ENCODE results near the gene CLDN17.

Gene CLDN17, protein sequence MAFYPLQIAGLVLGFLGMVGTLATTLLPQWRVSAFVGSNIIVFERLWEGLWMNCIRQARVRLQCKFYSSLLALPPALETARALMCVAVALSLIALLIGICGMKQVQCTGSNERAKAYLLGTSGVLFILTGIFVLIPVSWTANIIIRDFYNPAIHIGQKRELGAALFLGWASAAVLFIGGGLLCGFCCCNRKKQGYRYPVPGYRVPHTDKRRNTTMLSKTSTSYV

DNA sequence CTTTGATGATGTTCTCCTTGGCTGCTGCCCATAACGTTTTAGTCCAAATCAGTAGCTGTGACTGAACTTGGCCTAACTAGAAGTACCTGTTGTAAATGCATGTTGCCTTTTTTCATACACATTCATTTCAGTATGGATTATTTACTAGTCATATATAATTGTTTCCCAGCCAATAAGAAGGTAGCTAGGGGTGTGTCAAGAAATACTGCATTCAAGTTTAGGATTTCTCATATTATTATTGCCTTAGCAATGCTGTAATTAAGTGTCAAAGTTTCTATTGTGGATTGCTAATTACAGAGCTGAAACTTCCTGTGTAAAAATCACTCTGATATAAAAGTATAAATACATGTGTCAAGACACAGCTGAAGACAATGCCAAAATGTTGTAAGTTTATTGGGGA, at the start of gene CLDN17:
CLDN17 (minus strand) TSS at position 101 of the 400 bp plus-strand sequence. CDS start 188 bp downstream, outside the sequence.
- DNase-seq: no peak

DNA sequence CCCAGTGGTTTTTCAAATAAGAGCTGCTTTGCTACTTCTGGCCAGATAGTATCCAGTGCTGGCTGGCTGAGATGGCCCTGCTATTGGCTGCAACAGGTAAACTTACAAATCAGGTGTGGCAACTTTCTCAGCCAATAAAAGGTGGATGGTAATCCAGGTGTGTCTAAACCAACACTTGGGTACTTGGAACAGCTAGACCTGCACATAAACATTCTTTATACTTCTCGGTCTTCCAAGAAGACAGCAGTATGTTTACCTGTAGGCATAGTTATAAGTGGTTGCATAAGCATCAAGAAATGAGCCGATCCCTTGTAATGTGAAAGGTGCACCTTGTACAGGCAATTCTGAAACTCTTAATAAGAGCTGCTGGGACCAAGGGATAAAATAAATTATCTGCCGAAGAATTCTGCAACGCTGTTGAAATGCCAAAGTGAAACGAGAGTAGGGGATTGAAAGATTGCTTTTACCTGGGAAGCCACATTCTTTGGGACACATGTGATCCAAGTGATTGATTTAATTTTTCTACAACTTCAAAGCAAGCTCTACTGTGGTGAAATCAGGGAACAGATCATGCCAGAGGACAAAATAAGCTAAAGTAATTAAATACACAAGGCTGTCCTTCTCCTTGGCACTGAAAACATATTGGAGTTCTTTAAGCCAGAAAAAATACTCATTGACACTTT, 49.6 kb upstream of the CLDN17 start, which contains the start of gene CLDN8:
CLDN8 (minus strand) TSS at position 57 of the 683 bp plus-strand sequence. CDS start 172 bp downstream, outside the sequence.
- no peak for DNase-seq

DNA sequence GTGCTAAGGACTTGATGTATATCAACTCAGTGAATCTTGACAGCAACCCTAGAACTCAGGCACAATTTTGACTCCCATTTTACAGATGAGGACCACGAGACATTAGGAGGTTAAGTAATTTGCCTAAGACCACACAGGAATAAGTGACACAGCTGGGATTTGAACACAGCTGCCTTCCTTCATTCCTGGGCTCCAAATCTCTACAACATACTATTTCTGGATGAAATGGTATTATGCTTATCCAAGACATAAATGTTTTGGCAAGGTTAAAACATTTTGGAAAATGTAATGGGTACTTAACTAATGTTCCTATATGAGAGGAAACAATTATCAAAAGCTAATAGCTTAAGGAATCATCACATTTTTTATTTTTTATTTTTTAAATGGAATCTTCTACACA, 44.5 kb upstream of the CLDN17 start:
- no peak for DNase-seq

DNA sequence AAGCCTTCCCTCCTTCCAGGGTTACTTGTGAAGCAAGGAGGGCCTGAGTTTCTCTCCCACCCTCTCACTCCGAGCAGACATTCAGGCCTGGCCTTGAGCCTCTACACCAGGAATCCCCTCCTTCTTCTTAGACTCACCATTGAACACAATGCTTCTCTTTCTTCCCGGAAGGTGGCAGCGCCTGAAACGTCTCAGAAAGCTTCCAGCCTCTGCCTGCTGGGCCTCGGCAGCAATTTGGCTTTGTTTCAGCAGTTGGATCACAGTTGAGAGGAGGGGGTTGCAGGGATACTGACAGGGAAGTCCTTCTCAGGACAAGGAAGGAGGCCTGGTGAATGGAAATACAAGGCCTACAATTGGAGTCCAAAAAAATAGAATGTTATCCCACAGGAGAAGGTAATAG, 43.0 kb upstream of the CLDN17 start:
- DNase-seq: no peak

DNA sequence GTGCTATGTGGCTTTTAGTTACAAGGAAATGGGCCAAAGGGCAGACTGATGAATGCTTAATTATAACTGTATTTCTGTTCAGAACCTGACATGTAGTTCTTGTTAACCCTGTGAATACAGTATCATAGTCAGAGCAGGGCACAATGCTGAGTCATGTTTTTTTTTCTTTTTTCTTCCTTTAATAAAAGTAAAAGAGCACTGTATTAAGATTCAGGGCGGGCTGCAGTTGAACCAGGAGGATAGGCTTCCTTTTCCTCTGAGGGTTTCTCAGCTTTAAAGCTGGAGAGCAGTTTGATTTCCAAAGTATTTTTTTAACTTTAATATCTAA, 40.6 kb upstream of the CLDN17 start:
- no peak for DNase-seq

DNA sequence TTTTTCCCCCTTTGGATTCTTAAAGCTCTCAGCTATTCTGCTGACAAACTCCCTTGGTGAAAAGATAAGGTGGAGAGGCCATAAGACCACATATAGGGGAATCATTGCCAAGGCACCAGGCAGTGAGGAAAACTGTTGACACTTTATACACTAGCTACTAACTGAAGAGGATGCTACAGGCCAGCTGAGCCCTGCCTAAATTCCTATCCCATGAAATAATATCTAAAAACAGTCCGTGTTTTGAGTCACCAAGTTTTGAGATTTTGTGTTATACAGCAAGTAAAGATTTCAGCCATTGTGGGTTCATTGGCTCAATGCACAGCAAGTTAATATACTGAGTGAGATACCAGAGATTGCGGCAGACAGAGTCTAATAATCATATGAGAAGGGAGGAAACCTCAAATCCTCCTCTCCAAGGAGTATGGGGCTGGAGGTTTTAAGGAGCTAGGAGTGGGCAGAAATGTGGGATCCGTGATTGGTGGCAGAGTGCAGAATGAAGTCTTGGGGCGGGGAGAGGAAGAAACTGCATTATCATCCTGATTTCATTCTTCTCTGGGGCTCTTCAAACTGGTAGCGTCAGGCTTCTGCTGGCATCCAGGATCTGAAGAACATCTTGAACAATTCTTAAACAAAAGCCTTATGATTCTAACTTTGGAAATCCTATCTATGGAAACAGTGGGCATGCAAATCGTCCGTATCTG, 40.1 kb upstream of the CLDN17 start:
- DNase-seq: no peak

DNA sequence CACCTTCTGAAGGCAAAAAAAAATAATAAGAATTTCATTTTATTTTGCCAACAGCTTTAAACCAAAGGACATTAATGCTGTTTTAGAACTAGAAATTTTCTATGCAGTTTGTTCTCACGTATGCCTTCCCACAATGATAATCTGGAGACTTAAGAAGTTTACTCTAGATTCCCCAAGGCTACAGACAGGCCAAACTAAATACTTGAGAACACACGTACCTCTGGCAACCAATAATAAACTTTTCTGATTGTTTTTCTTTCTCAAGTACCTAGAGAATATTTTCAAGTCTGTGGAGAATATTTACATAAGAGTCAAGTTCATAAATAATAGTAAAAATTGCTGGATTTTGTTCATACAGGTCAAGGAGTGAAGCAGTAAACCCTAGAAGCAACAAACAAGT, 33.4 kb upstream of the CLDN17 start:
- DNase-seq: no peak

DNA sequence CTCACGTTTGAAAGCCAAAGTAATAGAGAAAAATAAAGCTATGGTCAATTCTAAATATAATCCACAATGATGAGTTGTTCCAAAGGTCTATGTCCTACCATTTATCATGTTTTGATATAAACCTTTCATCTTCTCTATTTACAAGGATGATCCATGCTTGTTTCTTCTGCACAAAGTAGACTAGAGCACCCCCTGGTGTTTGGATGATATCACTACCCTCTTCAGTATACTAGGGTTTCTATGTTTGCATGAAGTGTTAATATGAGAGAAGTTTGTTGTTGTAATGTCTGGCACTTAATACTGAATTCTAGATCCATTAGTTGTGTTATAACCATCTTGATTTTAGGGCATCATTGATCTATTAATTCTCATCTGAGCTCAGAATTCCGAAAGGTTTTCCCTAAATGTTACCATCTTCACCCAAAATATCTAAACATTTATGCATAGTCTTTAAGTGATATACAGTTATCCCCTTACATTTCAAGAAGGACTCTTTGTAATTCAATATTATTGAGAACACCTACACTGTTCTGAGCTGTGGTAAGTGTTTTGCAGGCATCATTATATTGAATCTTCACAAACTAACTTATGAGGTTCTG, 28.2 kb upstream of the CLDN17 start:
- DNase-seq: no peak

DNA sequence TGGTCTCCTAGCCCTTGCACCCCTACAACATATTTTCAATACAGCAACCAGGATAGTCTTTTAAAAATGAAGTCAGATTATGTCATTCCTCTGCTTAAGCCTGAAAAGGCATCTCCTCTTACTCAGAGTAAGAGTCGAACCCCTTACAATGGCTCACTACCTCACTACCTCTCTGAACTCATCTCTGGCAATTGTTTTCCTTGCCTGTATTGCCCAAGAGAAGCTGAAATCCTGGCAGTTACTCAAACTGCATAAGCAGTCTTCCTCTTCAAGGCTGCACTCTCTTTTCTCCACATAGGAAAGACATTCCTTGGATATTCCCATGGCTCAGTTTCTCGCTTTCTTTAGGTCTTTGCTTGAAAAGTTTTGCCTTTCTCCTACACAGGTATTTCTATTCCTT, 26.6 kb upstream of the CLDN17 start:
- DNase-seq: no peak

DNA sequence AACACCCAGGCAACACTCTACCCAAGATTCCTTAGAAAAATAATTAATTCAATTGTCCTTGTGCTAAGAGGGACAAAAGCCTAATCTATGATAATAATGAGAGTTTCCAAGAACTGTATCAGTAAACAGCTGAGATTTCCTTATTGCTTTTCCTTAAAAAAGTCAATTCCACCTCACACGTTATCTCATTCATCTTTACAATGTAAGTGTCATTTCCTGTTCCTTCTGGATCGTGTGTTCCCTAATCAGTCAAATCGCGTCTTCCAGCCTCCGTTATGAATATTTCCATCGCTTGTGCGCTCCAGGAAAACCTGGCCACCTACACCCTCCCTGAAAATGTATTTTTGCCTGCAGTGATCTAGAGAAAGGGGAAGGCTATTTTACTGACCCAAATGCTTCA, 23.9 kb upstream of the CLDN17 start:
- DNase-seq: no peak

DNA sequence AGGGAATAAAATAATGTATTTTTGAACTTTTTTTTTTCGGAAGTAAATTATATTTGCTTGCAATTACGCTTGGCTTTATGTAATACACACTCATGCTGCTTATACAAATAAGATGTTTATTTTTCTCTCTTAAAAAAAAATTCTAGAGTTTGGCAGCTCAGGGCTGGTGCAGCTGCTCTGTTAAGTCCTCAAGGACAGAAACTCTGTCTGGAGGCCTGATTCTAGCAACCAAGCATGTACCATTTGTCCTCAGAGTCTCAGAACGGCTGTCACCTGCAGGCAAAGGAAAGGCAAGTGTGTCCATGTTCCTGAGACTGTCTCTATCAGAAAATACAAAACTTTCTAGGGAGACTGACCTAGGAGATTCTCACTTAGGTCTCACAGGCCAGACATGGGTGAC, 23.2 kb upstream of the CLDN17 start:
- no peak for DNase-seq

DNA sequence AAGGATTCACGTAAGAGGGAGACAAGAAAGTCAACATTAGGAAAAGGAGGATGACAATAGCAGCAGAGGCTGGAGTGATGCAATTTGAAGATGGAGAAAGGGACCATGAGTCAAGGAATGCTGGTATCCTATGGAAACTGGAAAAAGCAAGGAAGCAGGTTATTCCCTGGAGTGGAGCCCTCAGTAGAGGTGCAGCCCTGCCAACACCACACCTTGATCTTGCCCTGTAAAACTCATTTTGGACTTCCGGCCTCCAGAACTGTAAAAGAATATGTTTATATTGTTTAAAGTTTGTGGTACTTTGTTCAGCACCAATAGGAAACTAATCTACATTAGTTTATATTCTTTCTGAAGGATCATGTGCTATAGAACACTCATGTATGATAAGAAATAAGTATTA, 19.6 kb upstream of the CLDN17 start:
- no peak for DNase-seq

DNA sequence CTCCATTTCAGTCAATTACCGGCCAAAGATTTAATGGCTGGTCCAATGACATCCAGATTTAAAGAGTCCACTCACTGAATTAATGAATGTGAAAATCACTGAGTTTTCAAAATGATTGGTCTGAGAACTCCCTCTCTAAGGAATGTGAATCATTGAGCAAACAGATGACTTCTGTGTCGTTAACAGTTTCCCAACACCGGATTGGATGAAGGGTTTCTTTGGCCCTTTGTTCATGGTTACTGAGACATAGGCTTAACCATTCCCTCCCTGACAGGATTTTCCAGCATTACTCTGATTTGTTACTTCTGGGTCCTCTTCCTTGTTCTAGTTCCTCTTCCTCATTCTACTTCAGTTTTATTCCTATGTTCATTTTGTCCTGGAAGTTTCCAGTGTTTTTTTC, 1.5 kb upstream of the CLDN17 start:
- no peak for DNase-seq

DNA sequence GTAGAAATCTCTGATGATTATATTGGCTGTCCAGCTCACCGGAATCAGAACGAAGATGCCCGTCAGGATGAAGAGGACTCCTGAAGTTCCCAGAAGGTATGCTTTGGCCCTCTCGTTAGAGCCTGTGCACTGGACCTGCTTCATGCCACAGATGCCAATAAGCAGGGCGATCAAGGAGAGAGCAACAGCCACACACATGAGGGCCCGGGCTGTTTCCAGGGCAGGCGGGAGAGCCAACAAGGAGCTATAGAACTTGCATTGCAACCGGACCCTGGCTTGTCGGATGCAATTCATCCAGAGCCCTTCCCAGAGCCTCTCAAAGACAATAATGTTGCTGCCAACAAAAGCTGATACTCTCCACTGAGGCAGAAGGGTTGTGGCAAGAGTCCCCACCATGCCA, 434 bp downstream of the CLDN17 start:
- no peak for DNase-seq

DNA sequence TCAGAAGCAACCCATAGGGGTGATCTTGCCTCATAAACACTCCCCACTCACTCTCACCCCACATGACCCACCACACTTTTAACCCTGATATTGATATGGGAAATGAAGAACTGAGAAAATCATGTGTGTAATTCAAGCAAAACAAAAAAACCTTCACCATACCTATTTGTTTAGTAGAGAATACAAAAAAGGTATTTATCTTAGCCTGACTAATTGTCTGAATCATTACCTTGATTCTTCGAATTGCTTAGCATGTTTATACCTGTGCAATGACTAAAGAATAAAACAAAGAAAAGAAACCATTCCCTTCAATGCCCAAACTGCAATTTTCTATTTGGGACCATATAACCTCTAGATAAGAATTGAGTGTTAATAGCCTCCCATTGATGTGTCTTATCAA, 1.8 kb downstream of the CLDN17 start:
- no peak for DNase-seq

DNA sequence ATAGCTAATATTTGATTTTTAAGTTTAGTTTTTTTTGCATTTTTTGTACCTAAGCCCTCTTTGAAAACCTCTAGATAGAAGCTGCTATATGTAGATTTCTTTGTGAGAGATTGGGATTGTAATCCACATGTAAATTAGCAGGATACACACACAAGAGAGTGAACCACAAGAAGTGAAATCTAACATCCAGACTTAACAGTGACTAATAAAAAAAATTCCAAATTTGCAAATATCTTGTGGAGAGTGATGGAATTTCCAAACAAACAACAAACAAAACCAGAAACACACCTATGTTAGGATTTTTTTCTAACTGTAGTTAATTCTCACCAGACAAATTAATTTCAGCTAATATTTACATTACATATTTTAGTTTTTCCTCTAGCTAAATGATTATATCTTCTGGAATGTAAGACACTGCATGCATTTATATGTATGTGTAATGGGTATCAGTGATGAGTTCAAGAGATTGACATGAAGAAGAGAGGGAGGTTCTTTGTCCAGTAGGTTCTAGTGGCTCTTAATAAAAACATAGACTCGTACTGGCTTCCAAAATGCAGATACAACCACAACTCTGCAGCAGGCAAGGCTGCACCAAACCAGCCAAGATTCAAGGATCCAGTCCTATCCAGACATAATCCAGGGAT, 12.8 kb downstream of the CLDN17 start:
- DNase-seq: no peak

DNA sequence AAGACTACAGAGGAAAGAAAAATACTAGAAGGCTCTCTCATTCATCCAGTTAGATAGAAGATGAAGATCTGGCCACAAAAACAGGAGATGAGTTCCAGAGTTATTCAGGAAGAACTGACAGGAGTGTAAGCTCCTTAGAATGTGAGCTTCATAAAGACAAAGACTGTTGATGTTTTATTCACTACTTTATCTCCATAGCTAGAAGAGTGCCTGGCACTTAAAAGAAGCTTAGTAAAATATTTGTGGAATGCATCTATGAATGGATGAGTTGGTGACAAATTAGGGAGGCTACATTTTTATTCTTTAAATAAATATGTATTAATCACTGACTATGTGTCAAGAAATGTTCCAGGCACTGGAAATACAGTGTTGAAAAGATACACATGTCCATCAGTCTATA, 13.8 kb downstream of the CLDN17 start:
- DNase-seq: no peak

DNA sequence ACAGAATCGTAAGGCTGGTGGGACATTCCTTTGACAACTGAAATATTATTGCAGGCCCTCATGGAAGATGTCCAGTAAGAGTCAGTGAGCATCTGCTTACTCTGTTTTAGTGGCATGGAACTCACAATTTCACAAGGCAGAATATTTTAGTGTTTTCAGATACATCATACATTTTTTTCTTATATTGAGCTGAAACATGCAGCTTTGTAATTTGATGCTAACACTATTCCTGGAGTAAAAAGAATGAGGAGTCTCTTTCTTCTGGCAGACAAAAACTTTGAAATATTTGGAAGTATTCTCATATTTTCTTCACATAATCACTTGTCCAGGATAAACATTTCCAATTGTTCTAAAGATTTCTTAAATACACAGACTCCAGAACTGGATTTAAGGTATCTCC, 17.7 kb downstream of the CLDN17 start:
- no peak for DNase-seq

DNA sequence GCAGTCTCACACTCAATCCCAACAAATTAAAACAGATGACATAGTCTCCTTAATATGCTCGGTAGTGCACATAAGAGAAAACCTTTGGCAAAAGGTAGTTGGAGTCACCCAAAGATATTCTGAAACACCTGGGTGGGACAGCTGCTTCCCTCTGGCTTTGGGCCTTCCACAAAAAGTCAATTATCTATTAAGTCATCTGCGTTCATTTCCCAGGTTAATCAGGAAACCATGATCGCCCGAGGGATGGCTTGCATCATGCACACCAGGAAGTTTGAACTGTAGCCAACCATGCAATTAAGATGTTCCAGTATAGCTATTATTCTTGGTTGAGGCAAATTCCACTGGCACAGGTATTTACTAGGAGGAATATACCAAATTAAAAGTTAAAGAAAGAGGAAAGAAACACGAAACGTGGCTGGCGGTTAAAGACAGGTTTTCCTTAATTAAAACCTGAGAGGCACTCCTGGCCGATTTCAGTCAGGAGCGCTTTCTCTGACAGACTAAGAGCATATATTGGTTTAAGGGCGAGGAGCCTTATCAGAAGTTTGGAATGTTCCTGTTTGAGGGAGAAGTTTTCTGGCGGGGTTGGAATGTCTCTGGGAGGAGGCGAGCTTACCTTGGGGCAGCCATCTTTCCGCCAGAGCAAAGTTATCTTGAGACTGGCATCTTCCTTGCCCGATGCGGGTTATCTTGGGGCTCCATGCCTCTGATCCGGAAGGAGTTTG, 19.9 kb downstream of the CLDN17 start:
- DNase-seq: no peak

DNA sequence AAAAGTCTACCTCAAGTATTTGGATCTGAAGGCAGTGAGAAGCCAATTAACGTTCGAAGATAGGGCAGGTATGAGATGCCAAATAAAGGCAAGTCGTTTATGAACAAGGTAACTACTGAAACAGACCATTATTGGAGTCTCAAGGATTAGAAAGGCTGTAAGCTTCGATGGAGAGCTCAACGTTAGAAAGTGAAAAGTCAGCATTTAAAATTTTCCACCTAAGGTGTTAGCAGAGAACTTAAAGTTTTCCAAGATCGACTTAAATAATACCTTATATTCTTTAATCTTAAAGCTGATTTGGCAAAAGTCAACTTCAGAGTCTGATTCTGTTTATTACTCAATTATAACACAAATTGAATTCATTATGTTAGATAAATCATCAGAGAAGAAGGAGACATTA, 28.1 kb downstream of the CLDN17 start:
- no peak for DNase-seq

DNA sequence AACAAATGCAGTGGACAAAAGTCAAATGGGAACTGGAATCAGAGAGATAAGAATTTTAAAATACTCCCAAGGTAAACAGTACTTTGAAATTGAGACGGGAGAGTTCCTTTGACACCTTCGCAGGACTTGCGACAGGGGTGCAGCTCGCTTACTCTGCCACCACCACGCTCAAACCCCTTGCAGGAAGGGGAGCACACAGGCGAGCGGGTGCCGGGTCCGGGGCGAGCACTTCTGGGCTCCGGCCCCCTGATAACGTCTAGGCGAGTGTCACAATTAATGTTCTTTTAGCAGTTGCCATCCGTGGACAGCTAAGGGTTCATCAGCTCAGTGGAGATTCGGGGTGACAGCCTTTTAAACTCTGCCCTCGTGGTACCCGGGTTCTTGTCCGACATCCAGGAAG, 37.4 kb downstream of the CLDN17 start:
- DNase-seq: no peak

DNA sequence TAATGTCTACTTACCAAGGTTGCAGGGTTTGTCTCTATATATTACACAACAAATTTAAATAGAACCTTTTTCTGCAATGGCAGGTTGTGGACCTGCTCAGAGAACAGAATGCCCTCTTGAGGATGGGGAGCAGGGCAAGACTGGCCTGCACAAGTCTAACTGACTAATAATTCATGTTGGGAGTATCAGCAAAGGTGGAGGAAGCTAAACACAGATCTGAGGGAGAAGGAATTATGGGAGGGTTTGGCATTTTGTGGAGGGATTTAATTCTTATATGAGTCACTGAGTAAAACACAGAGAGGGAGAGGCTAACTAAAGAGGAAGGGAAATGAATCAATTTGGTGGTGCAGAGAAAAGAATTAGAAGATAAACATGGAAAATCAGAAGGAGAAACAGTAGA, 40.0 kb downstream of the CLDN17 start:
- no peak for DNase-seq

DNA sequence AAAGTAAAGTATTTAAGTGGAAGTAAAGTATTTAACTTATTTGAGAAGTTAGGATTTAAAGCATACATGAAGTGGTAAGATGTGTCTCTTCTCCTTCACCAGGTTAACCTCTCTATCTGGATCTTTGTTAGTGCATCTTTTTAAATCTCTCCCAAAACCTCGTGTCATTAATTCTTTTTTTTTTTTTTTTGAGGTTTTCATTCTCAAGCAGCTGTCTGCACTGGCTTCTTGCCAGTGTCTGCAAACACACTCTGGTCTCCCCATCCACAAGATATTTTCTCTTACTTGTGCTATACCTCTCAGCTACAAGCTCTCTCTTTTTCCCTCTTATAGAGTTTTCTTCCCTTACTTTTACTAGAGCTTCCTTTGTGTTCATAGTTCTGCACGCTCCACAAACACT, 49.0 kb downstream of the CLDN17 start:
- DNase-seq: no peak
